T-helper 1 cell treated with Interleukin-12 subunit alpha and Interleukin-12 subunit beta and Interleukin-4 antibody, amounts not matched to agents 30 μg/mL and 1 μg/mL, for 36 hours (primary cell): ENCODE data around the gene PSKH1.
"Not testable (repeated sequence)": the region's sequence is repeated elsewhere in the genome, so short reads cannot be mapped to it uniquely, and the experiment has no call there.

Experiments used
- H3K27ac Mint-ChIP-seq: one replicate; pipeline ENCODE4 v1.8.0; 2021; ENCODE audit warnings: mild to moderate bottlenecking, mixed read lengths
- H3K27me3 Mint-ChIP-seq: one replicate; pipeline ENCODE4 v1.8.0; 2021; ENCODE audit warnings: low read depth, mixed read lengths
- H3K36me3 Mint-ChIP-seq: one replicate; pipeline ENCODE4 v1.8.0; 2021; ENCODE audit warnings: low read depth, mixed read lengths
- H3K4me1 Mint-ChIP-seq: one replicate; pipeline ENCODE4 v1.8.0; 2021; ENCODE audit warnings: low read depth, mixed read lengths
- H3K4me3 Mint-ChIP-seq: one replicate; pipeline ENCODE4 v1.8.0; 2021; ENCODE audit warnings: mild to moderate bottlenecking, moderate library complexity, mixed read lengths
- H3K9me3 Mint-ChIP-seq: one replicate; pipeline ENCODE4 v1.8.0; 2021; ENCODE audit warnings: mixed read lengths

Gene PSKH1

GRCh38 chr16:67969254-67970039, 76.4 kb downstream of the PSKH1 start:
- H3K4me3 Mint-ChIP-seq: peak overlapping the region; percentile 96
- H3K36me3 Mint-ChIP-seq: no peaks in the 10 kb centered on the region
- H3K4me1 Mint-ChIP-seq: peaks cover 29% of the 10 kb centered on the region
- H3K9me3 Mint-ChIP-seq: no peaks in the 10 kb centered on the region
- no peaks in the 10 kb centered on the region for H3K27me3 Mint-ChIP-seq
- peak overlapping the region; percentile 97 for H3K27ac Mint-ChIP-seq

GRCh38 chr16:67971111-67971510, 78.1 kb downstream of the PSKH1 start:
- Mint-ChIP-seq H3K36me3 (no peaks in the 10 kb centered on the region), H3K9me3 (no peaks in the 10 kb centered on the region), H3K4me3 (peak overlapping the region; percentile 33), H3K27me3 (peaks cover 6% of the 10 kb centered on the region), H3K27ac (no peak overlapping the region), H3K4me1 (peaks cover 20% of the 10 kb centered on the region)

GRCh38 chr16:67972285-67972684, 79.2 kb downstream of the PSKH1 start:
- not testable (repeated sequence) for H3K27me3 Mint-ChIP-seq, H3K27ac Mint-ChIP-seq, H3K36me3 Mint-ChIP-seq, H3K9me3 Mint-ChIP-seq, H3K4me3 Mint-ChIP-seq, H3K4me1 Mint-ChIP-seq

- Mint-ChIP-seq H3K9me3 (no peaks in the 10 kb centered on the region), H3K27ac (no peak overlapping the region), H3K4me3 (no peak overlapping the region), H3K4me1 (no peaks in the 10 kb centered on the region), H3K36me3 (no peaks in the 10 kb centered on the region), H3K27me3 (peaks cover 11% of the 10 kb centered on the region)
Observed at GRCh38 chr16:67975321-67976105, 82.5 kb downstream of the PSKH1 start.

GRCh38 chr16:67976205-67976604, 83.2 kb downstream of the PSKH1 start:
- H3K4me1 Mint-ChIP-seq: no peaks in the 10 kb centered on the region
- H3K36me3 Mint-ChIP-seq: no peaks in the 10 kb centered on the region
- H3K4me3 Mint-ChIP-seq: no peak overlapping the region
- peaks cover 11% of the 10 kb centered on the region for H3K27me3 Mint-ChIP-seq
- no peaks in the 10 kb centered on the region for H3K9me3 Mint-ChIP-seq
- H3K27ac Mint-ChIP-seq: no peak overlapping the region

- H3K27me3 Mint-ChIP-seq: peaks cover 11% of the 10 kb centered on the region
- H3K9me3 Mint-ChIP-seq: no peaks in the 10 kb centered on the region
- H3K4me1 Mint-ChIP-seq: no peaks in the 10 kb centered on the region
- H3K4me3 Mint-ChIP-seq: no peak overlapping the region
- no peak overlapping the region for H3K27ac Mint-ChIP-seq
- no peaks in the 10 kb centered on the region for H3K36me3 Mint-ChIP-seq
Observed at GRCh38 chr16:67977005-67977404, 84.0 kb downstream of the PSKH1 start.

GRCh38 chr16:67977469-67978227, 84.6 kb downstream of the PSKH1 start:
- Mint-ChIP-seq H3K4me3 (no peak overlapping the region), H3K36me3 (no peaks in the 10 kb centered on the region), H3K27ac (no peak overlapping the region), H3K9me3 (no peaks in the 10 kb centered on the region), H3K4me1 (no peaks in the 10 kb centered on the region), H3K27me3 (peaks cover 11% of the 10 kb centered on the region)
